Hepatic stellate cell (primary cell): ENCODE measurements around the gene CPS1.

ENCODE experiments used
- DNase-seq: peaks from one replicate; pipeline ENCODE4 v3.0.0; 2011; ENCODE audit warnings: low spot score

The CPS1 gene

DNA sequence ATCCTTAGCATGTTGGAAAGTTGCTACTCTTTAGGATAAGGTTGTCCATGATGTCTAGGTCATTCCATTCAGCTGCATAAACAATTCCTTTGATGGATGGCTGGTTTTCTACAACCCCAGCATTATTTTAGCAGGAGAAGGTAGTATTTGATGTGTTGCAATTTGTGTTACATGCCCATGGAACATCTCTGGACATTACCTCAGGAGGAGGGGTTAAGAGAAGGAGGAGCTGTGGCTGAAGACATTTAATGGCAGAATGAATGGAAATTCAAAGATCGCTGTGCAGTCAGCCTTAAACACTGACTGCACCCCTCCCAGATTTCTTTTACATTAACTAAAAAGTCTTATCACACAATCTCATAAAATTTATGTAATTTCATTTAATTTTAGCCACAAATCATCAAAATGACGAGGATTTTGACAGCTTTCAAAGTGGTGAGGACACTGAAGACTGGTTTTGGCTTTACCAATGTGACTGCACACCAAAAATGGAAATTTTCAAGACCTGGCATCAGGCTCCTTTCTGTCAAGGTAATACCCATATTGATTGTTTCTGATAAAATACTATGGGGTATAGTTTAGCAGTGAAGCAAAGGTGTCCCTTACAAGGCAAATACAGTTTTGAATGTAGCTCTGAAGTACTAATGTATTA lies at the start of gene CPS1:
Gene CPS1 (plus strand): TSS at position 271 of the 652 bp plus-strand sequence. CDS start 135 bp downstream, at position 406.
- DNase-seq = no peak

DNA sequence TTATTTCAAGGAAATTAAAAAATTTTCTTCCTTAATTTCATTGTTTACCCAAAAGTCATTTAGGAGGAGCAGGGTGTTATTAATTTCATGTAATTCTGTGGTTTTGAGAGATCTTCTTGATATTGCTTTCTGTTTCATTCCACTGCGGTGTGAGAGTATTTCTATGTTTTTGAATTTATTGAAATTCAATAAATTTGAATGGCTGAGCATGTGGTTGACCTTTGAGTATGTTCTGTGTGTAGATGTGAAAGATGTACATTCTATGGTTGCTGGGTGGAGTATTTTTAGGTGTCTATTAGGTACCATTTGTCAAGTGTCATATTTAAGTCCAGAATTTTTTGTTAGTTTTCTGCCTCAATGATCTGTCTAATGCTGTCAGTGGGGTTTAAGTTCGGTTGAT lies 40.5 kb upstream of the CPS1 start:
- DNase-seq = no peak

DNA sequence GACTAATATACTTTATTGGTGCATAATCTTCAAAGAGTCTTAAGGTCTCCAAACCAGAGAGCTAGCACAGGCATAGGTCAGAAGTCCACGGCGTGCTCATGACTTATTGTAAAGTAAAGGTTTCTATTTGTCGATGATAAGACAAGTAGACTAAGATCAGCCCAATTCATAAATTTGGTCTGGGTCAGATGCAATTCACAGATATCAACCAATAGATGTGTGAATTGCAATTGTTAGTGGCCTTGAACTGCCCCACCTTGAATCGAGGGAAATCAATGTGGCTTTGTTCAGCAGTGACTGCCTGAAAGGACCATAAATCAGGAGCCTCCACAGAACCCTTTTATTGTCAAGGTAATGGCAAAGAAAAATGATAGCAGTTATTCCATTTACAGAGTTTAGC lies 39.1 kb upstream of the CPS1 start:
- DNase-seq = no peak

DNA sequence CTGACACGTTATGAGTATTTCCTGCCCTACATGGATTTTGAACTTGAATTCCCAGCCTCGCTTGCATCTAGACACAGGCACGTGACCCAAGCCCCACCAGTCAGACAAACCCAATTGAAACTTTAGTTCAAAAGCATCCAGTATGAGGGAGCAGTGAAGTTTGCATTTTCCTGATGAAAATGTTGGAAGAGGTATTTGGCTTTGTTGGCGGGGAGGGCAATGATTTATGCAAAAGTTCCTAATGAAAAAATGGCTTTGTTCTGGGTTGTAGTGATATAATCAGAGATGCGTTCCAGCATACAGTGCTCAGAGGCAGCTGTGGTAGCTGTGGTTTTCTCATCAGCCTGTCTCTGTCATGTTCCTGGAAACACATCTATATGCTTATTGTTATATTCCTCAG lies 36.8 kb upstream of the CPS1 start:
- no peak for DNase-seq

DNA sequence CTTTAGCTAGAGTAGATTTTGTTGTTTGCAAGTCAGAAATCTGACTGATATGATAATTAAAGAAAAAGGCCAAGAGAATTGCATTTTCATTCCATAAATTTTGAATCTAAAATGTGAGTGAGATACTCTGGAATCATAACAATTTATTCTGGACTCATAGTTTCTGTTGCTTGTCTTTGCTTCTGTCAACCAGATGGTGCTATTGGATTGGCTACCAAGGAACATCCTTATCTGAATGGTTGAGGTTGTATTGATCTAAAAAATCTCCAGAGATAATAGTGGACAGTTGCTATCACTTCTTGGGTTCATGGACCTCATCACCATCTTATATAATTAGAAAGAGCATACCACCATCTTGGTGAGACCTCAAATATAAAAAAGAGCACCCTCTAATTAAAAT lies 34.0 kb upstream of the CPS1 start:
- no peak for DNase-seq

DNA sequence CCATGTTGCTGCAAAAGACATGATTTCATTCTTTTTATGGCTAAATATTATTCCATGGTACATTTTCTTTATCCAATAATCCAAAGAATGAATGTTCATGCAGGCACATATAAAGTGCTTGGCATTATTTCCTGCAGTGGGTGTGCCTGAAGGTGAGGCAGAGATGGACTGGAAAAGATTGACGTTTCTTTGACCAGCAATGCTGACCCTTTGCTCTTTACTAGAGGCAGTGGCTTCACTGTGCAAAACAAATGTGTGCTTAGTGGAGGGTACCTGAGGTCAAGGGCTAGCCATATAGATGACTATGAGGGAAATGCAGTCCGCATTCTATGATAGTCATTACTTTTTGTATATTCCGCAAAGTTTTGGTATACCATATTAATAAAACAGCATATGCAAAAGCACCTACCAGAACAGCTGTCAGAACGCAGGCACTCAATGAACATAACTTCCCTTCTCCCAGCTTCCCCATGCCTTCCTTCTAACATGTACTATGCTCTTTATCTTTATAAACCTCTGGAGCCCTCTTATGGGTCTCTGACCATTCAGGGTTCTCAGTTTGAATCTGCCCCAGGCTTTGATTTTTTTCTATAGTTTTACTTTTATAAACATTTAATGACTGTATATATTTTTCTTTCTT lies 32.6 kb upstream of the CPS1 start:
- DNase-seq = no peak

DNA sequence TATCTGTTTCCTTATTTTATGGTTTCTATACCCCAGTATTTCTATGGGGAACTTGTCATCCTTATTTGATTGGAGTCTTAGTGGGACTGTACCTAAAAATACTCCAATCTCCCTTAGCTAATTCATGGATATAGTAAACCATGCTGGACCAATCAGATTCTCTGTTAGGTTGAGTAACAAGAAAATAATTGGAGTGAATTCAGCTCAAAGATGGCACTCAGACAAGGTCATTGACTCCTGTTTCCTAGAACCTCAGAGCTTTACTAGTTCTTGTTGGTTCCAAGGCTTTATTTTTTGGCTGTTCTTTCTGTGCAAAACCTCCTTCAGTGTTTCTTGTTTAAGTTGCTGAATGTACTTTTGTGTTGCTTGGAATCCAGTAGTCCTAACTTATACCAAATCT lies 31.9 kb upstream of the CPS1 start:
- DNase-seq = no peak

DNA sequence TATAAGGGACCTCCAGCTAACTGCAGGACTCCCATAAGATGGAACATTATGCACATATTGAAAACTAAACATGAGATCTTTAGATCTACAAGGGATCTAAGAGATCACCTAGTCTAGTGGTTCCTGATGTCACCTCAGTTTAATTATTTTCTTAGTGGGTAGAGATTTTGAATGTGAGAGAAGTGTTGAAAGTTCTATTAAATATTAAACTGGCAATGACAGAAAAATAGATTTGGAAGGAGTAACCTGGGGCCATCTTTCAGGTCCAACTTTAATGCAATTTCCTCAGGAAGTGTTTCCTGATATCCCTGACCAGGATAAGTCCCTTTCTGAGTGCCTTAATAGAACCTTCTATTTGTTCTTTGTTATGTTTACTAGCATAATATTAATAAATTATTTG lies 29.1 kb upstream of the CPS1 start:
- no peak for DNase-seq

DNA sequence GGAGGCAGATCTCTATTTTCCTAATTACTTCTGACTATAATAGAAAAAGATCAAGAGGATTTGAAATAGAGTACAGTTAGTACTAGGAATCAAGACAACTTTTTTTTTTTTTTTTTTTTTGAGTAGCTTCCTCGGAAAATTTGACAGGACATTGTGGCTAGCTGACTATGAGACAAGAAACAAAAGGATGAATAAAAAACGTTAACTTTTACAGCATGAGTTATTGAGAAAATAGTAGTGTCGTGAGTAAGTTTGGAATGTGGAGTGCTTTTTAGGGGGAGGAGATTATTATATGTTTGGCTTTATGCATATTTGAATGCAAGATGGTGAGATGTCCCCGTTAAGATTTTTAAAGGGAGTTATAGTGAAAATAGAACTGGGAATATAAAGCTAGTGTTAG lies 27.7 kb upstream of the CPS1 start:
- no peak for DNase-seq

DNA sequence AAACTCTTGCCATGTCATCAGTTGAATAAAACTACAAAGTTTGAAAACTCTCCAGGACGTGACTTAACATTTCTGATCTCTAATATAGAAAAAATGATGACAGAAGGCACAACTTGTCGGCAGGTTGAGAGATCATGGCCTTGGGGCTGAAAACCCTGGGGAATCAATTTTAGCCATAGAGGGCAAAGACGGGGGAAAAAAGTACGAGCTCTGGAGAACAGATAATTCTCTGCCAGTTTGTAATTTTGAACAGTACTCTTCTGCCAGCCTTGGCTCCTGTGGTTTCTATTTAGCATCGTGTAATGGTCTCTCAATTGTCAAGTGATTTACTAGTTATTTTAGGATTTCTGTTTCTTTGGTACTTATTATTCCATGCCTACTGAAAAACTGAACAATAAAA lies 25.3 kb upstream of the CPS1 start:
- DNase-seq = no peak

DNA sequence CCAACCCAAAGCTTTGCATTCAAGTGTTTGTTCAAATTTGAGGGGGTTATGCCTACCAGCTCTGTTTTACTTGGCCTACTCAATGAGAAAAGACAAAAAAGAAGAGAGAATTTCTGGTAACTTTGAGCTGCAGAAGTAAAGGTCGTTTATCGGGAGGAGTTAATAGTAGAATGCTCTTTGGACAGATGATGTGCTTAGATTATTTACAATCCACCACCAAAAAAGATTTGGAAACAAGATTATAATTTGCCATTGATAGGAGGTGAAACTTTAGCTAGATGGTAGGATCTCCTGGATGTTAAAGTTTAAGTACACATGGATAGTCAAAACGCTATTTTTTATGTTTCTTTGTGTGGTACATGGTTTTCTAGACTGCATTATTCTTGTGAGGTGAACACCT lies 24.9 kb upstream of the CPS1 start:
- DNase-seq = no peak

DNA sequence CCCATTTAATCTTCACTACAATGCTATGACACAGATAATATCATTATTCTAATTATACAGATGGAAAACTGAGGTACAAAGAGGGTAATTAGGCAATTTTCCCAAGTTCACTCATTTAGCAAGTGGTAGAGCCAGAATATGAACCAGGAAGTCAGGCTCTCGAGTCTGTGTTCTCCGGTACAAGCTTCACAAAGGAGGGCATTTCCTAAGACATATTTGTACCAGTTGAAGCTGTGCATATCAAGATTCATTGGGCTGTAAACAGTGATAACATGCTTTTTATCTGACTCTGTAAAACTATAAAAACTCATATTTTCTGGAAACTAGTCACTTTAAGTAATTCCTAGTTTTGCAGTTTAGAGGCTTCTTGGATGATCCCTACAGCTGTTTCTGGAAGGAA lies 23.0 kb upstream of the CPS1 start:
- DNase-seq = no peak

DNA sequence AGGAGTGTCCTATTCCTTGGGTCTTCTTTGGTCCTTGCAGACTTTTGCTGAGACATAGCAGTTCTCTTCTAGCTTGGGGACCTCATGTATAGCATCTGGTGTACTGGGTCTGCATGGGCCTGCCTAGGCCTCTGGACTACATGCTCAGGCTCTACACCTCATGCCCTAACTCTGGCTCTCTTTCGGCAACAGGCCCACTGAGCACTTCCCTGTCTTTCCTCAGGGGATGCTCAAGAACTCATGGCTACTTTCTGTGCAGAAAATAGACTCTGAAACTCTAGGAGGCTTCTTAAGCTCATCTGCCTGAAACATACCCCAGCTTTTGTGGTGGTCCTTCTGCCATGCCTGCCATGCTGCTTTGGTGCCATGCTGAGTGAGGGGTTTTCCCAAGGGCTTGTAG lies 21.5 kb upstream of the CPS1 start:
- DNase-seq = no peak

DNA sequence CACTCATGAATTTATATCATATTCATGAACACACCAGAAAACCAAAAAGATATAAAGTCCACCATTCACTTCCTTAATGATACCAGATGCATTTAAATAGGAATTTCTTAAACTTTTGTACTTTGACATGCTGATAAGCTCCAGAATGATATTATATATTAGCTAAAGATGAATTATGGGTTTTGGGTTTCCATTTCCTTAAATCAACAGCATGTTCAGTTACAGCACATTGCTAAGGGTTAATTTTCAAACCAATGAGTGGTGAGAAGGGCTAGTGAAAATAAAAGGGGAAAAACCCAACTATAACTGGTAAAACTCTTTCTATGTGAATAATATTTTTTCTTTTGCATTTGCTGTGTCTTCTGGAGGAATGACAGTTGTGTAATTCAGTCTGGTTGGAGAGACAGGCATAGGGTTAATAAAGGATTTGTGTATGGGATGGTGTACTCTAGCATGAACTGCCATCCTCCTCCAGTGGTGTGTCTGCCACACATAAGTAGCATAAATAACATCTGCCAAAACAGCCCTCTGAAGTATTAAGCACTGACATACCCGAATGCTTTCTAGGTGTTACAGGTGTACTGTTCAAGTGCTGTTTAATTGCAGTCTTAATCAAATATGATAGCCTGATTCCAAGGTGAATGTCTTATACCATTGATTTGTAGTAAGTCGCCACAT lies 19.3 kb upstream of the CPS1 start:
- DNase-seq = no peak

DNA sequence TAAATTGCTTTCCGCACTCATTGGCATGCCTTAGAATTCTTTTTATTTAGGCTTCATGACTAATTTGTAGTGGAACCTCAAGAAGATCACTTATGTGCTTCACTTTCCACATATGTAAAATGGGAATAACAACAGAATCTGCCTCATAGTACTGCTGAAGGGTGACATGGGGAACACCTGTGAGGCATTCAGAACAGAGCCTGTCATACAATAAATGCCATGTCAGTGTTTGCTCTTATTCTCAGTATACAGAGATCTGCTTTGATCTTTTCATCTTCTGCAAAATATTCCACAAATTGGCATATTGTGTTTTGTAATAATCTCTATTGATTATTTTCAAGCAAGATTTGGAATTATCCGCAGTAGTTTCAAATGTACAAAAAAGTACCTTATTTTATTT lies 17.4 kb upstream of the CPS1 start:
- no peak for DNase-seq

DNA sequence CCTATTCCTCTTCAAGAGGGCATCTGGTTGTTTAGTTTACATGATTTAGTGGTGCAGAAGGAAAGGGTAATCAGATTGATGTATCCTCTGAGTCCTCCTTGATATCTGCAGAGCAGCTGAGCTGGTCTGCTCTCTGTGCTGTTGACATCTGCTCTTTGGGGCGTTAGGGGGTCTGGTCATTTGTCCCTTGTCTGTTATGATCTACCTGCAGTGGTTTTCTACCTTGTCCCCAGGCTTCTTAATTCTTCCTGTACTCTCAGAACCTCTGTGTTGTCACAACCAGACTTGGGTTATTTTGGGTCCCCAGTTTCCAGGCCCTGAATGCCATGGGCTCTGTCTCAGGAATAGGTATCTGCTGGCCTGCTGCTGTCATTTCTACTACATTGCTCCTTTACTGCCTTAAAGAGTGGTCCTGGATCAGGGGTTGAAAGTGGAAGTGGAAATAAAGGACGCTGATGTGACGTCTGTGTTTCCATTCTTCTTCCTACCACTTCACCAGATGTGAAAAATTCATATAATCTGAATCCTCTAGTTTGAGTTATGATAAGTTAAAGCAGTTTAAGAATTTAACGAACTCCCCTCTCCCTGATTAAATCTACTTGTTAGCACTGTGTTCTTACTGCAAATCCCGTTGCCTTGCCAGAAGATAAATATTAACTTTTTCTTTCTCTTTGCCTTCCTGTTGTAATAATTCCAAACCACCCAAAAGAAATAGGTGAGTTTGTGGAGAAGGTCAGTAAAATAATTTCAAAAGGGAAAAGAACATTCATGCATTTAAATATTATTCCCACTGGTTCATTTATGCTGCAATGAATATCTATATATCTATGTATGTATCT lies 16.6 kb upstream of the CPS1 start:
- no peak for DNase-seq

DNA sequence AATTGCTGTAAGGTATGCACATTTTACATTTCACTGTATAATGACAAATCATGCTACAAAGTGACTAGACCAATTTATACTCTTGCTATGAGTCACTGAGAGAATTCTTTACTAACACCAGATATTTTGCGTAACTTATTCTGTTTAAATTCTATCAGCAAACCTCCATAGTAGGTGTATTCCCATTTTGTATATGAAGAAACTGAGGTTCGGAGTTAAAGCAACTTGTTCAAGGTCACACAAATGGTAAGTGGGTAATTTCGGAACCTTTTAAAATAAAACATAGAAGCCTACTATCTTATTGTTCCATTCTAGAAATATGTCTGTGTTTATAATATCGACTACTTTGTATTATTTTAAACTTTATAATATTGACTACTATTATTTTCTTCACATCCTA lies 15.9 kb upstream of the CPS1 start:
- no peak for DNase-seq

DNA sequence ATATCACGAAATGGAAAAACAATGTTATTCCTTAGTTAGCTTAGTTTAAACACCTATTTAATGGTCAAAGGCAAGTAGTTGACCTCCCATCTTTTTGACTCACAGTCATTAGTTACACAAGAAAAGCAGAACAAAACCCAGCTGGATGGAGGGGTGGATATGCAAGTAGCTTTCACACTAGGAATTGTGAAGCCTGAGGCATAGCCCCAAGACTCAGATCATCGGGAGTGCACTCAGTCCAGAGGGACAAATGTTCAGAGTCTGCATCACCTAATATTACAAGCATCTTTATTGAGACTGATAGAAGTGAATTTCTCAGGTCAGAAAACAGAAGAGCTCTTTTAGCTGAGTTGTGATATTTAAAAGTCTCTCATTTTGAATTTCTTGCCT lies 15.5 kb upstream of the CPS1 start:
- DNase-seq = no peak

DNA sequence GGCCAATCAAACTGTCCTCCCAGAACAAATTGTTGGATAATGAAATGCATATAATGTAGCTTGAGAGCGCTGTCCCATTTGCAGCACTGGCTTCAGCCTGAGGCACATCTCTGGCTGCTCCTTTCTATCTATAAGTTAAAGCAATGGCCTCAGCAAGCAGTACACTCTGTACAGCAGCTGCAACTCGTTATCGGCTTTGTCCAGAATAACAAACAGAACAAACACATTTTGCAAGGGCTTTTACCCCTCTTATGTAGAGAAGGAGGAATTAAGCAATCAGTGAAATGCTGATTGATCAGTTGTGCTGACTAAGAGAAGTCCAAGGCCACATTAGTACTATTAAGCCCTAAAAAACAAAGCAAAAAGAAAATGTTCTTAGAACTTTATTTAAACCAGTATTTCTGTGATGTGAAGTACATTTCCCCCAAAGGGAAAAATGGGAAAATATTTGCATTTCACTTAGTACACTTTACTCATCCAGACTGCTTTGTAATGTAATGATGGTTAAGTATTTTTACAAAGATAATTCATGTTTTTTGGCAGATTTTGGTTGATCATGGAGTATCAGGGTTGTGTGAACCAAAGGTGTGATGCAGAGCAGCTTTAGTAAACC lies 15.0 kb upstream of the CPS1 start:
- no peak for DNase-seq

DNA sequence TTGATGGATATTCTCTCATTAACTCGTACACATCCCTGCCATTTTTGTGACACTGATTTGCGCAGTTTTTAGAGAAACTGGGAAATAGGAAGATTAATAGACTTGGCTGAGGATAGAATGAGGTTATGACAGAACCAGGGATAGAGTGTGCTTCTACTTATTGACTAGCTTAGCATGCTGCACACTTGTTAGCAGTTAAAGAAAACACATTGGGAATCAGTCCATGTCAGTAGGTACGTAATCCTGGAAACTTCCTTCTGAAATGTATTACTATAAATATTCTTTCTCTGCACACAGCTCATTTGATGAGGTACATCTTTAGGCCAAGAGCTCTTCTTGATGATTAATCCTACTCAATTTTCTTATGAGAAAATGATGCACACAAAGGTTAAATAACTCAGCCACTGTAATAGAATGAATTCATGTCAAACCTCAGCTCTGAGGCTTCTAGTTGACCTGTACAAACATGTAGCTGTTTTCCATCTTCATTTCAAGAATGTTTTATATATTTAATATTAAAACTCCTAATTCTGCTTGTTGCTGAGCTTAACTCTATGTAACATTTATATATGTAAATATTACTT lies 12.3 kb upstream of the CPS1 start:
- no peak for DNase-seq

DNA sequence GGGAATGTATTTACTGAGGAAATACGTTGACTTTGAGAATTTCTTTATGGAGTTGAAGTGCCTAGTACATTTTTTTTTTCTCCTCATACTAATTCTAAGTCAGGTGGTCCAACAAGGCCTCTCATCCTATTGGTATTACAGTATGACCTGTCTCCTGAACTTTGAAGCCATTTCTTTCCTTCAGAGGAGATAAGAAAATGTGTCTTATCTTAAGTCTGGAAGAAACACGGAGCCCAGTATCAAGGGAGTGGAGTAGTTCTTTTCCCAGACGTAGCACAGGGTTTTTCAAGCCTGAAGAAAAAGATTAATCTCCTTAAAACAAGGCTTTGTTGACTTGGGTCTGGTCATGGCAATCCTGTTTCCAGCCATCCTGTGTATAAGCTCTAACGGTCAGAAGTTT lies 11.6 kb upstream of the CPS1 start:
- no peak for DNase-seq
